NCI-H345 treated with DMSO at 0.1 percent for 48 hours (cell line): ENCODE data around the gene PGM3.

Experiments used
- DNase-seq: peaks from one replicate; lab custom pipeline; 2025; ENCODE audit not compliant: unreplicated experiment; lab: John Stamatoyannopoulos, UW

PGM3 gene

GRCh38 chr6:83185096-83185495 lies 8.0 kb downstream of the PGM3 start:
- no peak for DNase-seq

GRCh38 chr6:83183082-83183828 lies 9.8 kb downstream of the PGM3 start:
- no peak for DNase-seq

- no peak for DNase-seq
Observed at GRCh38 chr6:83182114-83182513, 11.0 kb downstream of the PGM3 start.

- no peak for DNase-seq
Observed at GRCh38 chr6:83180426-83180950, 12.6 kb downstream of the PGM3 start.

GRCh38 chr6:83176246-83176645 lies 16.8 kb downstream of the PGM3 start:
- no peak for DNase-seq

- DNase-seq: no peak
Observed at GRCh38 chr6:83169511-83169910, 23.6 kb downstream of the PGM3 start.

GRCh38 chr6:83169106-83169505 lies 24.0 kb downstream of the PGM3 start:
- DNase-seq: no peak

GRCh38 chr6:83168556-83168955 lies 24.5 kb downstream of the PGM3 start:
- DNase-seq: no peak

GRCh38 chr6:83167726-83168278 lies 25.3 kb downstream of the PGM3 start:
- DNase-seq: no peak

GRCh38 chr6:83160167-83160566 lies 32.9 kb downstream of the PGM3 start:
- DNase-seq: no peak

- no peak for DNase-seq
Observed at GRCh38 chr6:83155794-83156193, 37.3 kb downstream of the PGM3 start.

- DNase-seq: no peak
Observed at GRCh38 chr6:83153883-83154521, 39.1 kb downstream of the PGM3 start.

GRCh38 chr6:83152913-83153312 lies 40.2 kb downstream of the PGM3 start:
- no peak for DNase-seq

- DNase-seq: no peak
Observed at GRCh38 chr6:83151114-83151513, 42.0 kb downstream of the PGM3 start.

GRCh38 chr6:83138758-83139157 lies 54.3 kb downstream of the PGM3 start:
- DNase-seq: no peak

GRCh38 chr6:83138118-83138722 lies 54.8 kb downstream of the PGM3 start:
- DNase-seq: no peak

GRCh38 chr6:83132121-83132520 lies 60.9 kb downstream of the PGM3 start:
- no peak for DNase-seq

GRCh38 chr6:83127976-83128375 lies 65.1 kb downstream of the PGM3 start:
- DNase-seq: no peak

- DNase-seq: no peak
Observed at GRCh38 chr6:83127258-83127657, 65.8 kb downstream of the PGM3 start.

GRCh38 chr6:83126807-83127206 lies 66.3 kb downstream of the PGM3 start:
- DNase-seq: no peak

- no peak for DNase-seq
Observed at GRCh38 chr6:83126223-83126622, 66.8 kb downstream of the PGM3 start.

- DNase-seq: no peak
Observed at GRCh38 chr6:83125425-83125824, 67.6 kb downstream of the PGM3 start.
